ENCODE results near the gene HIGD1A.

DNA sequence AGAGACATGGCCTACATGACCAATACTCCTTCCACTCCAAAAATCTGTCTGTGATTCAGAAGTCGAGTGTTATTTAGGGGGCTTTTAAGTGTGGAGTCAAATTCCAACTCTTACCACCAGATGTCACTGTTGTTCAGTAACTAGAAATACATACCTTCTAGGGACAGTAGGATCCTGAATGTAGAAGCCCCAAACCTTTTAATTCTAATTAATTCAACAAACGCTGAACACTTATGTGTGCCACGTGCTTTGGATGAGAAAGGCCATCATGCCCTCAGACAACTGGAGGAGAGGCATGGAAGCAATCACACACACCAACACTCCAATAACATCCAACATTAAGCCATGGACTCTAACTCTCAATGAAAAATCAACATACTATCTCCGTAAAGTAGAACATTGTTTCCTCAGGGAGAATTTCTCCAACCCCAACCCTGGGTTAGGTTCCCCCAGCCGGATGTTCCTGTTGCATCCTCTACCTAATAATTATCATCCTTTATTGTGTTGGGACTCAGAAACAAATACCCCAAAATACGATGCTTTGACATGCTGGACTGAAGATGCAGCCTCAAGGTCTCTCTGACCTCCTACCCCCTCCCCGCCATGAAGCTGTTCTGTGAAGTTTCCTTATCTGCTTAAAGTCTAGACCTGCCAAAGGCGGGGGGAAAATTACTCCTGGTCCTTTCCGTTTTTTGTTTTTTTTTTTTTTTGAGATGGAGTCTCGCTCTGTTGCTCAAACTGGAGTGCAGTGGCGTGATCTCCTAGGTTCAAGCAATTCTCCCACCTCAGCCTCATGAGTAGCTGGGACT is 23.2 kb downstream of the HIGD1A start:
- TF ChIP-seq, protein P1, sequence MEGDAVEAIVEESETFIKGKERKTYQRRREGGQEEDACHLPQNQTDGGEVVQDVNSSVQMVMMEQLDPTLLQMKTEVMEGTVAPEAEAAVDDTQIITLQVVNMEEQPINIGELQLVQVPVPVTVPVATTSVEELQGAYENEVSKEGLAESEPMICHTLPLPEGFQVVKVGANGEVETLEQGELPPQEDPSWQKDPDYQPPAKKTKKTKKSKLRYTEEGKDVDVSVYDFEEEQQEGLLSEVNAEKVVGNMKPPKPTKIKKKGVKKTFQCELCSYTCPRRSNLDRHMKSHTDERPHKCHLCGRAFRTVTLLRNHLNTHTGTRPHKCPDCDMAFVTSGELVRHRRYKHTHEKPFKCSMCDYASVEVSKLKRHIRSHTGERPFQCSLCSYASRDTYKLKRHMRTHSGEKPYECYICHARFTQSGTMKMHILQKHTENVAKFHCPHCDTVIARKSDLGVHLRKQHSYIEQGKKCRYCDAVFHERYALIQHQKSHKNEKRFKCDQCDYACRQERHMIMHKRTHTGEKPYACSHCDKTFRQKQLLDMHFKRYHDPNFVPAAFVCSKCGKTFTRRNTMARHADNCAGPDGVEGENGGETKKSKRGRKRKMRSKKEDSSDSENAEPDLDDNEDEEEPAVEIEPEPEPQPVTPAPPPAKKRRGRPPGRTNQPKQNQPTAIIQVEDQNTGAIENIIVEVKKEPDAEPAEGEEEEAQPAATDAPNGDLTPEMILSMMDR (IDR thresholded peaks at IDR 0.05): peak; percentile 75 to 96 (median 95)
- TF ChIP-seq POLR2A (IDR thresholded peaks at IDR 0.05) (no peak), POLR2AphosphoS5 (IDR thresholded peaks at IDR 0.05; ENCODE audit: insufficient read depth in 1 of 2, low read depth in 1 of 2) (peak; percentile 14 to 18)

Measured in vagina (tissue), 2 donors.